ENCODE data around the gene DEDD. TPM values are rescaled to one million over a fixed set of nuclear protein-coding genes. Genes with fewer than 3 reads are reported as not detected.

The DEDD gene
- total RNA-seq, 3 donors from 2014 or later, result 28.7 to 39.0 (median 37.6) TPM

GRCh38 chr1:161113915-161114314, 18.6 kb downstream of the DEDD start:
- TF ChIP-seq POLR2AphosphoS5 (IDR thresholded peaks at IDR 0.05) (no peak), POLR2A (IDR thresholded peaks at IDR 0.05) (no peak), CTCF (IDR thresholded peaks at IDR 0.05) (no peak)
- no peak for DNase-seq (ENCODE audit: low spot score in 2 of 2)
- Histone ChIP-seq H3K9me3 (no peaks in the 10 kb centered on the region), H3K36me3 (no peaks in the 10 kb centered on the region), H3K27me3 (no peaks in the 10 kb centered on the region), H3K4me1 (peaks cover under 1 to 13% of the 10 kb centered on the region in 2 donors), H3K27ac (no peak overlapping the region), H3K4me3 (no peak overlapping the region)
- intact Hi-C loops (cut with DNase I; ENCODE audit: low total_unique reads), result loop anchor here (10.0 kb wide), 1 partner anchor 389 kb away; no protein-coding TSS in a partner anchor

GRCh38 chr1:161111527-161111926, 20.9 kb downstream of the DEDD start:
- Histone ChIP-seq H3K4me3 (no peak overlapping the region), H3K36me3 (no peaks in the 10 kb centered on the region), H3K9me3 (no peaks in the 10 kb centered on the region), H3K27me3 (no peaks in the 10 kb centered on the region), H3K27ac (no peak overlapping the region), H3K4me1 (peaks cover 0 to under 1% of the 10 kb centered on the region in 2 donors)
- intact Hi-C loops (cut with DNase I; ENCODE audit: low total_unique reads), result loop anchor here (10.0 kb wide), 1 partner anchor 387 kb away; no protein-coding TSS in a partner anchor
- TF ChIP-seq CTCF (IDR thresholded peaks at IDR 0.05) (no peak), POLR2AphosphoS5 (IDR thresholded peaks at IDR 0.05) (no peak)
- no peak for DNase-seq (ENCODE audit: low spot score in 2 of 2)

- no peak for DNase-seq (ENCODE audit: low spot score in 2 of 2)
- Histone ChIP-seq H3K4me3 (no peak overlapping the region), H3K36me3 (no peaks in the 10 kb centered on the region), H3K27ac (no peak overlapping the region), H3K4me1 (no peaks in the 10 kb centered on the region), H3K9me3 (no peaks in the 10 kb centered on the region), H3K27me3 (no peaks in the 10 kb centered on the region)
- intact Hi-C loops (cut with DNase I; ENCODE audit: low total_unique reads), result loop anchor here (10.0 kb wide), 1 partner anchor 386 kb away; no protein-coding TSS in a partner anchor
- TF ChIP-seq CTCF (IDR thresholded peaks at IDR 0.05) (no peak), POLR2AphosphoS5 (IDR thresholded peaks at IDR 0.05) (no peak), POLR2A (IDR thresholded peaks at IDR 0.05) (no peak)
Observed at GRCh38 chr1:161111117-161111516, 21.4 kb downstream of the DEDD start.

GRCh38 chr1:161106431-161106830, 26.0 kb downstream of the DEDD start:
- Histone ChIP-seq H3K4me1 (no peaks in the 10 kb centered on the region), H3K27ac (no peak overlapping the region), H3K27me3 (no peaks in the 10 kb centered on the region), H3K9me3 (no peaks in the 10 kb centered on the region), H3K4me3 (no peak overlapping the region), H3K36me3 (no peaks in the 10 kb centered on the region)
- TF ChIP-seq POLR2A (IDR thresholded peaks at IDR 0.05) (no peak), CTCF (IDR thresholded peaks at IDR 0.05) (no peak)
- intact Hi-C loops (cut with DNase I; ENCODE audit: low total_unique reads), result no loop called here
- no peak for DNase-seq (ENCODE audit: low spot score in 2 of 2)

GRCh38 chr1:161100556-161100955, 31.9 kb downstream of the DEDD start:
- DNase-seq (ENCODE audit: low spot score in 2 of 2), result no peak
- no peak for TF ChIP-seq POLR2AphosphoS5 (IDR thresholded peaks at IDR 0.05)
- no peak for TF ChIP-seq CTCF (IDR thresholded peaks at IDR 0.05)
- TF ChIP-seq POLR2A (IDR thresholded peaks at IDR 0.05), result no peak
- Histone ChIP-seq H3K4me3 (no peak overlapping the region), H3K4me1 (peaks cover 0 to 3% of the 10 kb centered on the region in 2 donors), H3K27me3 (no peaks in the 10 kb centered on the region), H3K9me3 (no peaks in the 10 kb centered on the region), H3K27ac (no peak overlapping the region), H3K36me3 (no peaks in the 10 kb centered on the region)
- intact Hi-C loops (cut with DNase I; ENCODE audit: low total_unique reads), result no loop called here
